GM23338 (cell line): ENCODE data around the gene ADCY3.

ENCODE experiments used
- CTCF ChIP-seq, 2 experiments: fragments of 200-600 bp in 1 of 2; sonication (generic) in 1 of 2; conservative IDR thresholded peaks; 2 replicates each; pipeline versions ENCODE4 v1.5.1 to v1.6.1; 2016 to 2017; ENCODE audit warnings: antibody characterized with exemption in 2 of 2, low read depth in 2 of 2, mild to moderate bottlenecking in 2 of 2, moderate library complexity in 1 of 2
- NANOG ChIP-seq: IDR thresholded peaks from 2 replicates; pipeline ENCODE4 v1.6.1; 2016; ENCODE audit warnings: antibody characterized with exemption, borderline replicate concordance

GRCh38 chr2:24856791-24857211 lies 63.2 kb downstream of the ADCY3 start:
- TF ChIP-seq CTCF (conservative IDR thresholded peaks at IDR 0.05; ENCODE audit: low read depth in 2 of 2) (no peak), NANOG (no peak)
